Measurements from ENCODE around the gene MAGEA2.
"Not testable (repeated sequence)": the region's sequence is repeated elsewhere in the genome, so short reads cannot be mapped to it uniquely, and the experiment has no call there.

MAGEA2 gene

GRCh38 chrX:152713815-152714787 is 39.5 kb downstream of the MAGEA2 start, which contains the start of gene MAGEA2B:
Gene MAGEA2B (plus strand): TSS chrX:152714628. CDS start chrX:152717107, 2,479 bp downstream.
- not testable (repeated sequence) for DNase-seq (ENCODE audit: low read depth, low spot score); H3K4me3 ChIP-seq (ENCODE audit: low read length)

GRCh38 chrX:152713195-152713594 is 40.4 kb downstream of the MAGEA2 start:
- DNase-seq (ENCODE audit: low read depth, low spot score): not testable (repeated sequence)

GRCh38 chrX:152709173-152709572 is 44.5 kb downstream of the MAGEA2 start, which contains the start of gene CSAG2:
Gene CSAG2 (minus strand): TSS chrX:152709273. CDS start chrX:152709112, 161 bp downstream.
- not testable (repeated sequence) for H3K4me3 ChIP-seq (ENCODE audit: low read length); DNase-seq (ENCODE audit: low read depth, low spot score)

More at GRCh38 chrX:152713195-152713594, 40.4 kb downstream of the MAGEA2 start:
- not testable (repeated sequence) for H3K4me3 ChIP-seq (ENCODE audit: low read length)

GRCh38 chrX:152706500-152706899 is 47.1 kb downstream of the MAGEA2 start:
- DNase-seq (ENCODE audit: low read depth, low spot score); H3K4me3 ChIP-seq (ENCODE audit: low read length): not testable (repeated sequence)

- H3K4me3 ChIP-seq (ENCODE audit: low read length); DNase-seq (ENCODE audit: low read depth, low spot score): not testable (repeated sequence)
Observed at GRCh38 chrX:152700390-152700789, 53.3 kb downstream of the MAGEA2 start.

All from Jurkat, Clone E6-1 (cell line).